ENCODE measurements around the gene TRMT44.

TRMT44 gene

DNA sequence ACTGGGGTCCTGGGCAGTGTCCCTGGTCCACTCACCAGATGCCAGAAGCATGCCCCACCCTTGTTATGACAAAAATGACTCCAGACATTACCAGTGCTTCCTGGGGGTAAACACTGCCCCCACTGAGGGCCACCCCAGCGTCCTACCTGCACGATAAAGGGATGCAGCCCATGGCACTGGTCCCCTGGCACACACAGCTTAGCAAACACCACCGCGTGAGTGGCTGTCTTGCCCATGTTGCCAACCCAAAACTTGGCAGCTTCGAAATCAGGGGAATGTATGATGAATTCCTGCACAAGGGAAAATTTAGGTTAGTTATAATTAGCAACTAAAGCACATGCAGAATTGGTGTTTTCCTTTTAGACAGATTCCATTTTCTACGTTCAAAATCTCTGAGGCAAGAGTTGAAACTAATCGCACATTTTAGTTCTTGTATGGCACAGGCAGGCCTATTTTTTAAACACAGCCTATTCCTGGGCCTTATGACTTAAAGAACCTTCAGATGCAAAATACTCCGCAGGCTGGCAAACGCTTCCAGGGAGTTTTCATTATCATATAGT lies 30.4 kb upstream of the TRMT44 start:
- TF ChIP-seq YY1 (IDR thresholded peaks at IDR 0.05; ENCODE audit: low read depth) (no peak), EGR1 (IDR thresholded peaks at IDR 0.05) (no peak), RAD21 (IDR thresholded peaks at IDR 0.05; ENCODE audit: low read depth) (no peak), TEAD4 (IDR thresholded peaks at IDR 0.05) (no peak), EP300 (IDR thresholded peaks at IDR 0.05; ENCODE audit: borderline replicate concordance) (no peak), TCF12 (IDR thresholded peaks at IDR 0.05; ENCODE audit: low read depth) (no peak), MAX (IDR thresholded peaks at IDR 0.05) (no peak)

DNA sequence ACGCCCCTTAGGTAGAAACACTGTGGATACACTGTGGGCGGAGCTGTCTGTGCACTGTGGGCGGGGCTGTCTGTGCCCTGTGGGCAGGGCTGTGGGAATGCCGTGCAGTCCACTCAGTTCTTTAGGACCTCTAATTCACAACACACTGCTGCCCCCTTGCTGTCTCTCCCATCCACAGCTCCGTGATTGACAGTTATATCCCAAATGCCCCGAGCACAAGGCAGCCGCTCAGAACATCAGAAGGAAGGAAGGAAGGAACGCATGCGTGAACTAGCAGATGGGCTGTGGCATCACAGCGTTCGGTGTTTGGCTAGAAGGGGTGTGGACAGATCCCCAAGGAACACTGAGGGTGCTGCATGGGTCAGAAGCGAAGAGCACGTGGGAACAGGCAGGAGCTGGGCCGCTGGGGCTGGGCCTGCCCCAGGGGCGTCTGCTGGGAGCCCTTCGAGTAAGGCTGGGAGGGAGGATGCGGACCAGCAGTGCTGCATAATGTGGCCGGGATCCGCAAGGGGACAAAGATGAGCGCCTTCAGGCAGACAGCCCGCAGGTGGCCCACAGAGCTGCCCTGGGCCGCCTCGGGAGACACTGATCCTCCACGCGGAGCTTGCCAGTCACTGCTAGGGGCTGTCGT lies 29.8 kb upstream of the TRMT44 start:
- TF ChIP-seq RAD21 (IDR thresholded peaks at IDR 0.05; ENCODE audit: low read depth) (peak; percentile 45; the same call in 1 of the 2 replicates), EP300 (IDR thresholded peaks at IDR 0.05; ENCODE audit: borderline replicate concordance) (no peak)

- TF ChIP-seq ZBTB7A (IDR thresholded peaks at IDR 0.05; ENCODE audit: low read depth) (no peak), EGR1 (IDR thresholded peaks at IDR 0.05) (no peak), FOXM1 (IDR thresholded peaks at IDR 0.05; ENCODE audit: borderline replicate concordance, low read depth) (no peak)
These were observed 29.0 kb upstream of the TRMT44 start for GRCh38 chr4:8411351-8412180.

DNA sequence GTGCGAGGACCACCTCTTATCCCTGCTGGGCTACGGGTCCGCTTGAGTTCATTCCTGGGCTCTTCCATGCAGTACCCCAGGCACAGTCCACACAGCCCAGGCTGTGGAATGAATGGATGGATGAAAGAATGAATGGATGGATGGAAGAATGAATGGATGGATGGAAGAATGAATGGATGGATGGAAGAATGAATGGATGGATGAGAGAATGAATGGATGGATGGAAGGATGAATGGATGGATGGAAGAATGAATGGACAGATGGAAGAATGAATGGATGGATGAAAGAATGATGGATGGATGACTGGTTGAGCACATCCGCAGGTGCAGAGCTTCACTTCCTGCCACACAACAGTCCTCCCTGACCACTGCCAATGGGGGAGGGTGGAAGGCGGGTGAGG lies 28.3 kb upstream of the TRMT44 start:
- TF ChIP-seq CEBPB (IDR thresholded peaks at IDR 0.05), result no peak

- TF ChIP-seq EGR1 (IDR thresholded peaks at IDR 0.05), result no peak
- TF ChIP-seq TEAD4 (IDR thresholded peaks at IDR 0.05), result no peak
- no peak for TF ChIP-seq RAD21 (IDR thresholded peaks at IDR 0.05; ENCODE audit: low read depth)
- TF ChIP-seq NFIC (IDR thresholded peaks at IDR 0.05), result no peak
- TF ChIP-seq CREB1 (IDR thresholded peaks at IDR 0.05; ENCODE audit: low read depth), result no peak
- no peak for TF ChIP-seq REST (IDR thresholded peaks at IDR 0.05; ENCODE audit: low read depth)
- no peak for TF ChIP-seq ZBTB7A (IDR thresholded peaks at IDR 0.05; ENCODE audit: low read depth)
- TF ChIP-seq EP300 (IDR thresholded peaks at IDR 0.05; ENCODE audit: borderline replicate concordance), result no peak
- TF ChIP-seq MAX (IDR thresholded peaks at IDR 0.05), result no peak
- no peak for TF ChIP-seq TAF1 (IDR thresholded peaks at IDR 0.05; ENCODE audit: low read depth)
These were observed 26.2 kb upstream of the TRMT44 start for GRCh38 chr4:8414377-8414776.

DNA sequence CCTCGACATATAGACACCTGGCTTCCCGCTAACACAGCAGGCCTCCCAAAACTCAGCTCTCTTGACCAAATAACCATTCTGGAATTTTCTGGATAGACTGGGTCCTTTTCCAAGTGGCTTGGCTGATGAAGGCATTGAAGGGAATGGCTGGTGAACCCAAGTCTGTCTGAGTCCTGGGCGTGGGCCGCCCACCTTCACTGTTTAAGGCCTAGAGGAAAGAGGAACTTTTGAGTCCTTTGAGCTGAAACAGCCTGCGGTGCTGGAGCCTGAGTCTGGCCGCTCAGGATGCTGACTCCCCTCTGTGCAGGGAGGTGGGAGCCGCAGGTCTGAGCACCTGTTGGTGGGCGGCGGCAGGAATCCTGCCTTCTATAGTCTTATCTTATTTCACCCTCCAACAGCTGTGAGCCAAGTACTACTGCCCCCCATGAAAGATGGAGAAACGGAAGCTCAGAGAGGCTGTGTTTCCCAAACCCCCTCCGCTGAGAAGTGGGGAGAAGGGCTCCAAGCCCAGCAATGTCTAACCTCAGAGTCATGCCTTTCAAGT lies 23.4 kb upstream of the TRMT44 start:
- TF ChIP-seq CREB1 (IDR thresholded peaks at IDR 0.05; ENCODE audit: low read depth), result no peak

GRCh38 chr4:8419222-8420041 lies 21.1 kb upstream of the TRMT44 start:
- TF ChIP-seq NFIC (IDR thresholded peaks at IDR 0.05) (no peak), EGR1 (IDR thresholded peaks at IDR 0.05) (no peak), TEAD4 (IDR thresholded peaks at IDR 0.05) (no peak), CREB1 (IDR thresholded peaks at IDR 0.05; ENCODE audit: low read depth) (no peak), REST (IDR thresholded peaks at IDR 0.05; ENCODE audit: low read depth) (no peak), TAF1 (IDR thresholded peaks at IDR 0.05; ENCODE audit: low read depth) (no peak), YY1 (IDR thresholded peaks at IDR 0.05; ENCODE audit: low read depth) (no peak), RAD21 (IDR thresholded peaks at IDR 0.05; ENCODE audit: low read depth) (no peak), TCF12 (IDR thresholded peaks at IDR 0.05; ENCODE audit: low read depth) (no peak), ZBTB7A (IDR thresholded peaks at IDR 0.05; ENCODE audit: low read depth) (no peak), EP300 (IDR thresholded peaks at IDR 0.05; ENCODE audit: borderline replicate concordance) (no peak), FOXM1 (IDR thresholded peaks at IDR 0.05; ENCODE audit: borderline replicate concordance, low read depth) (no peak), CEBPB (IDR thresholded peaks at IDR 0.05) (no peak), MAX (IDR thresholded peaks at IDR 0.05) (no peak)
- TF ChIP-seq, protein P1, sequence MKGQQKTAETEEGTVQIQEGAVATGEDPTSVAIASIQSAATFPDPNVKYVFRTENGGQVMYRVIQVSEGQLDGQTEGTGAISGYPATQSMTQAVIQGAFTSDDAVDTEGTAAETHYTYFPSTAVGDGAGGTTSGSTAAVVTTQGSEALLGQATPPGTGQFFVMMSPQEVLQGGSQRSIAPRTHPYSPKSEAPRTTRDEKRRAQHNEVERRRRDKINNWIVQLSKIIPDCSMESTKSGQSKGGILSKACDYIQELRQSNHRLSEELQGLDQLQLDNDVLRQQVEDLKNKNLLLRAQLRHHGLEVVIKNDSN (IDR thresholded peaks at IDR 0.05), result no peak
